WTC11 (cell line): ENCODE data around the gene CEP85L.

Experiments
- ATF1 ChIP-seq: sonication (generic); formaldehyde crosslinking; IDR thresholded peaks from 2 replicates; pipeline ENCODE4 v1.8.1; 2023; ENCODE audit warnings: mild to moderate bottlenecking, moderate library complexity, missing genetic modification reagents
- ATF3 ChIP-seq: sonication (generic); formaldehyde crosslinking; conservative IDR thresholded peaks from 2 replicates; pipeline ENCODE4 v1.8.1; 2022; ENCODE audit warnings: mild to moderate bottlenecking, missing genetic modification reagents
- CTCF ChIP-seq: fragments of 200-600 bp; IDR thresholded peaks from 2 replicates; pipeline ENCODE4 v1.8.0; 2022; ENCODE audit warnings: antibody characterized with exemption
- FOXP1 ChIP-seq: sonication (generic); formaldehyde crosslinking; IDR thresholded peaks from 2 replicates; pipeline ENCODE4 v1.8.0; 2022; ENCODE audit warnings: missing genetic modification reagents, mild to moderate bottlenecking, moderate library complexity, borderline replicate concordance
- NR3C1 ChIP-seq: sonication (generic); formaldehyde crosslinking; conservative IDR thresholded peaks from 2 replicates; pipeline ENCODE4 v1.8.1; 2023; ENCODE audit warnings: low read depth, mild to moderate bottlenecking, missing genetic modification reagents
- RELA ChIP-seq: sonication (generic); formaldehyde crosslinking; IDR thresholded peaks from 2 replicates; pipeline ENCODE4 v1.8.1; 2022; ENCODE audit warnings: missing genetic modification reagents, mild to moderate bottlenecking, borderline replicate concordance
- TCF7 ChIP-seq: sonication (generic); formaldehyde crosslinking; IDR thresholded peaks from 2 replicates; pipeline ENCODE4 v1.8.0; 2022; ENCODE audit warnings: mild to moderate bottlenecking, low read depth, missing genetic modification reagents, moderate library complexity
- ZNF263 ChIP-seq: sonication (generic); formaldehyde crosslinking; IDR thresholded peaks from 2 replicates; pipeline ENCODE4 v1.8.1; 2022; ENCODE audit warnings: low read depth, mild to moderate bottlenecking, moderate library complexity, missing genetic modification reagents

DNA sequence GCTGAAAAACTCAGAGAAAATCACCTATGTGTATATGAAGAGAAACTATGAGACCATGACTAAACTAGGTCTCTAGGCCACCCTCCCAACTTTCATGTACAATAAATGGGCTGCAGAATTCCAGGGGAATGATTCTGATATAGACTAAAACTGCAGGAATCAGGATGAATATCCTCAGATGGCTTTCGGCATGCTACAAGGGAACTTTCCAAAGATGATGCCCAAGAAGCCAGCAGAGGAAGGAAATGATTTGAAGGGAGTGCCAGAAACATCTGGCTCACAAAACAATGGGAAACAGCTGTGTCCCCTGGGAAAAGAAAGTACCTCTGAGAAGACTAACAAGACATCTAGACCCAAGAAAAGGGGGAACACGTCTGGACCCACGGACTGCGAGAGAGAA, 62.2 kb downstream of the CEP85L start:
- no peak for TF ChIP-seq CTCF
- TF ChIP-seq ATF1 (CRISPR knock-in tag): no peak
- no peak for TF ChIP-seq RELA (CRISPR knock-in tag)
- TF ChIP-seq FOXP1: no peak
- TF ChIP-seq ZNF263: no peak
- TF ChIP-seq NR3C1 (CRISPR knock-in tag): no peak
- TF ChIP-seq TCF7 (CRISPR knock-in tag): no peak
- TF ChIP-seq ATF3 (CRISPR knock-in tag): no peak
